ENCODE results near the gene PKP3.

The PKP3 gene

GRCh38 chr11:355581-356458 is 38.2 kb upstream of the PKP3 start:
- peak; percentile 53 for TF ChIP-seq ISL1 (CRISPR knock-in tag; IDR thresholded peaks at IDR 0.05)
- peak; percentile 88 for TF ChIP-seq ZFP3 (CRISPR knock-in tag; IDR thresholded peaks at IDR 0.05)
- no peak; the same call in 1 of the 2 replicates for TF ChIP-seq TCF4 (CRISPR knock-in tag; IDR thresholded peaks at IDR 0.05; ENCODE audit: borderline replicate concordance)
- peak; percentile 81 for TF ChIP-seq ZC3H10 (CRISPR knock-in tag; IDR thresholded peaks at IDR 0.05)
- TF ChIP-seq PPARA (CRISPR knock-in tag; IDR thresholded peaks at IDR 0.05; ENCODE audit: borderline replicate concordance): peak; percentile 78; the same call in 1 of the 2 replicates
- TF ChIP-seq ZNF8 (CRISPR knock-in tag; IDR thresholded peaks at IDR 0.05): peak; percentile 57; the same call in 1 of the 2 replicates
- TF ChIP-seq OSR1 (CRISPR knock-in tag; IDR thresholded peaks at IDR 0.05): peak; percentile 81; the same call in 1 of the 2 replicates
- TF ChIP-seq TSHZ2 (CRISPR knock-in tag; IDR thresholded peaks at IDR 0.05): peak; percentile 63
- peak; percentile 97 for TF ChIP-seq CSDC2 (CRISPR knock-in tag; IDR thresholded peaks at IDR 0.05)
- TF ChIP-seq ZNF70 (CRISPR knock-in tag; IDR thresholded peaks at IDR 0.05): peak; percentile 49; the same call in 1 of the 2 replicates
- no peak for TF ChIP-seq ZFP30 (CRISPR knock-in tag; IDR thresholded peaks at IDR 0.05)
- no peak for TF ChIP-seq RARB (CRISPR knock-in tag; IDR thresholded peaks at IDR 0.05)
- peak; percentile 76; the same call in 1 of the 2 replicates for TF ChIP-seq BACH2 (CRISPR knock-in tag; IDR thresholded peaks at IDR 0.05; ENCODE audit: borderline replicate concordance)
- no peak for TF ChIP-seq GLIS3 (CRISPR knock-in tag; IDR thresholded peaks at IDR 0.05)
- peak; percentile 96 for TF ChIP-seq SNAI2 (CRISPR knock-in tag; IDR thresholded peaks at IDR 0.05)
- no peak for TF ChIP-seq POU6F1 (CRISPR knock-in tag; IDR thresholded peaks at IDR 0.05; ENCODE audit: borderline replicate concordance, low read depth)
- TF ChIP-seq TOX (CRISPR knock-in tag; IDR thresholded peaks at IDR 0.05; ENCODE audit: borderline replicate concordance): no peak
- no peak for TF ChIP-seq CREB5 (CRISPR knock-in tag; IDR thresholded peaks at IDR 0.05; ENCODE audit: low read depth)
- no peak for TF ChIP-seq ZNF565 (CRISPR knock-in tag; conservative IDR thresholded peaks at IDR 0.05; ENCODE audit: low read depth)
- no peak for TF ChIP-seq ESRRG (CRISPR knock-in tag; IDR thresholded peaks at IDR 0.05)
- TF ChIP-seq ARNTL (CRISPR knock-in tag; IDR thresholded peaks at IDR 0.05; ENCODE audit: borderline replicate concordance, low read depth): 0 out of 2 replicates have a peak, but pooled peaks have one; percentile 69
- peak; percentile 67; the same call in 1 of the 2 replicates for TF ChIP-seq PATZ1 (CRISPR knock-in tag; IDR thresholded peaks at IDR 0.05; ENCODE audit: borderline replicate concordance)
- TF ChIP-seq CSRNP3 (CRISPR knock-in tag; IDR thresholded peaks at IDR 0.05): no peak
- ATAC-seq: peak; percentile 86

GRCh38 chr11:356610-357009 is 37.4 kb upstream of the PKP3 start:
- no peak for ATAC-seq
- TF ChIP-seq OSR1 (CRISPR knock-in tag; IDR thresholded peaks at IDR 0.05): no peak
- no peak for TF ChIP-seq CSDC2 (CRISPR knock-in tag; IDR thresholded peaks at IDR 0.05)
- no peak for TF ChIP-seq PPARA (CRISPR knock-in tag; IDR thresholded peaks at IDR 0.05; ENCODE audit: borderline replicate concordance)
- TF ChIP-seq PATZ1 (CRISPR knock-in tag; IDR thresholded peaks at IDR 0.05; ENCODE audit: borderline replicate concordance): no peak
- TF ChIP-seq BACH2 (CRISPR knock-in tag; IDR thresholded peaks at IDR 0.05; ENCODE audit: borderline replicate concordance): no peak
- TF ChIP-seq ZNF70 (CRISPR knock-in tag; IDR thresholded peaks at IDR 0.05): no peak
- TF ChIP-seq TSHZ2 (CRISPR knock-in tag; IDR thresholded peaks at IDR 0.05): no peak
- TF ChIP-seq ZFP3 (CRISPR knock-in tag; IDR thresholded peaks at IDR 0.05): no peak
- no peak for TF ChIP-seq ARNTL (CRISPR knock-in tag; IDR thresholded peaks at IDR 0.05; ENCODE audit: borderline replicate concordance, low read depth)
- no peak for TF ChIP-seq ZNF8 (CRISPR knock-in tag; IDR thresholded peaks at IDR 0.05)
- TF ChIP-seq TCF4 (CRISPR knock-in tag; IDR thresholded peaks at IDR 0.05; ENCODE audit: borderline replicate concordance): no peak
- TF ChIP-seq ZC3H10 (CRISPR knock-in tag; IDR thresholded peaks at IDR 0.05): no peak
- TF ChIP-seq SNAI2 (CRISPR knock-in tag; IDR thresholded peaks at IDR 0.05): no peak

All from SK-N-SH treated with all-trans-retinoic acid at 6 μM for 48 hours (cell line).